GM21717 (cell line): Measurements from ENCODE around the gene BOLA3.
A peak's percentile ranks its signal among the peaks of the same experiment; 100 is the strongest.
"Not testable (repeated sequence)": the region's sequence is repeated elsewhere in the genome, so short reads cannot be mapped to it uniquely, and the experiment has no call there.

Experiments
- ATAC-seq: cut with Tn5 transposase; IDR thresholded peaks from one replicate; pipeline ENCODE4 v1.9.1; 2021; ENCODE audit warnings: mild to moderate bottlenecking, moderate library complexity; ENCODE audit not compliant: unreplicated experiment

Gene BOLA3

GRCh38 chr2:74147727-74148456 lies at the start of gene BOLA3:
Gene BOLA3, minus strand, starts transcription at chr2:74147912. Its CDS starts 38 bp downstream, at chr2:74147874.
- peak; percentile 88 for ATAC-seq

- ATAC-seq = no peak
These were observed 49.3 kb upstream of the BOLA3 start for GRCh38 chr2:74197049-74197448.

GRCh38 chr2:74194799-74195198 lies 47.1 kb upstream of the BOLA3 start:
- no peak for ATAC-seq

- ATAC-seq = no peak
These were observed 44.1 kb upstream of the BOLA3 start for GRCh38 chr2:74191596-74192380.

- no peak for ATAC-seq
These were observed 41.0 kb upstream of the BOLA3 start for GRCh38 chr2:74188696-74189095.

GRCh38 chr2:74188018-74188601 lies 40.4 kb upstream of the BOLA3 start:
- ATAC-seq = no peak

- ATAC-seq = not testable (repeated sequence)
These were observed 39.0 kb upstream of the BOLA3 start for GRCh38 chr2:74186706-74187105.

GRCh38 chr2:74186038-74186437 lies 38.3 kb upstream of the BOLA3 start:
- ATAC-seq = peak; percentile 60

- no peak for ATAC-seq
These were observed 36.2 kb upstream of the BOLA3 start for GRCh38 chr2:74183878-74184277.

GRCh38 chr2:74181739-74182138 lies 34.0 kb upstream of the BOLA3 start:
- ATAC-seq = peak; percentile 22

- peak; percentile 1 for ATAC-seq
These were observed 31.6 kb upstream of the BOLA3 start for GRCh38 chr2:74179063-74179865.

- peak; percentile 80 for ATAC-seq
These were observed 30.7 kb upstream of the BOLA3 start, which contains the start of gene MOB1A for GRCh38 chr2:74178211-74179062. Gene MOB1A, minus strand, starts transcription at chr2:74178879. Its CDS starts 205 bp downstream, at chr2:74178674.

- no peak for ATAC-seq
These were observed 30.0 kb upstream of the BOLA3 start for GRCh38 chr2:74177696-74178095.

GRCh38 chr2:74174909-74175308 lies 27.2 kb upstream of the BOLA3 start:
- no peak for ATAC-seq

GRCh38 chr2:74168739-74169138 lies 21.0 kb upstream of the BOLA3 start:
- ATAC-seq = peak; percentile 59

GRCh38 chr2:74164761-74165160 lies 17.0 kb upstream of the BOLA3 start:
- no peak for ATAC-seq

- ATAC-seq = no peak
These were observed 15.2 kb upstream of the BOLA3 start for GRCh38 chr2:74162951-74163350.

- ATAC-seq = no peak
These were observed 8.1 kb upstream of the BOLA3 start for GRCh38 chr2:74155830-74156229.

GRCh38 chr2:74152954-74153353 lies 5.2 kb upstream of the BOLA3 start:
- ATAC-seq = no peak
